OCI-LY3 (cell line): ENCODE measurements around the gene NPIPB8.
"Not testable (repeated sequence)": the region's sequence is repeated elsewhere in the genome, so short reads cannot be mapped to it uniquely, and the experiment has no call there.

Experiments
- H2AFZ ChIP-seq: fragments of 200-600, 300-600 bp; shearing (Covaris generic); 2 replicates; pipeline ENCODE4 v1.6.0; 2014; ENCODE audit warnings: antibody characterized with exemption, low read depth, low read length
- H3K27ac ChIP-seq: fragments of 200-600, 300-600 bp; sonication (generic); 2 replicates; pipeline ENCODE4 v1.5.1; 2014; ENCODE audit warnings: mild to moderate bottlenecking, low read length, moderate library complexity, mixed read lengths
- H3K27me3 ChIP-seq: fragments of 200-600, 300-600 bp; sonication (generic); 2 replicates; pipeline ENCODE4 v1.6.1; 2014; ENCODE audit warnings: low read depth, low read length, mixed read lengths
- H3K36me3 ChIP-seq: fragments of 200-600, 300-600 bp; sonication (generic); replicated peaks from 2 replicates; pipeline ENCODE3; 2014; ENCODE audit warnings: low read depth, low read length, mixed read lengths
- H3K4me1 ChIP-seq: fragments of 300-600, 200-600 bp; sonication (generic); 2 replicates; pipeline ENCODE4 v1.6.1; 2014; ENCODE audit warnings: low read length, mixed read lengths
- H3K4me2 ChIP-seq: fragments of 200-600, 300-600 bp; sonication (generic); 2 replicates; pipeline ENCODE4 v1.6.1; 2014; ENCODE audit warnings: low read length, mixed read lengths
- H3K4me3 ChIP-seq: fragments of 300-600, 200-600 bp; sonication (generic); 2 replicates; pipeline ENCODE4 v1.5.1; 2014; ENCODE audit warnings: antibody characterized with exemption, mild to moderate bottlenecking, low read length, moderate library complexity
- H3K79me2 ChIP-seq: fragments of 300-600, 200-600 bp; shearing (Covaris generic); 2 replicates; pipeline ENCODE4 v1.6.1; 2014; ENCODE audit warnings: mild to moderate bottlenecking, low read length, mixed read lengths
- H3K9ac ChIP-seq: fragments of 300-600, 200-600 bp; shearing (Covaris generic); 2 replicates; pipeline ENCODE4 v1.6.0; 2014; ENCODE audit warnings: mild to moderate bottlenecking, low read length, moderate library complexity
- H3K9me3 ChIP-seq: fragments of 200-600, 300-600 bp; shearing (Covaris generic); 2 replicates; pipeline ENCODE4 v1.6.1; 2014; ENCODE audit warnings: low read length, mixed read lengths; ENCODE audit not compliant: insufficient read depth
- H4K20me1 ChIP-seq: fragments of 200-600, 300-600 bp; sonication (generic); 2 replicates; pipeline ENCODE4 v1.6.1; 2016; ENCODE audit warnings: low read length, mixed read lengths; ENCODE audit not compliant: insufficient read depth
- EZH2phosphoT487 ChIP-seq: fragments of 200-600 bp; shearing (Covaris generic); IDR thresholded peaks from 2 replicates; pipeline ENCODE4 v1.6.1; 2018; ENCODE audit warnings: antibody characterized with exemption, mixed run types, low read depth
- TF ChIP-seq, protein P1 (sequence below): fragments of 200-600, 300-600 bp; sonication (generic); IDR thresholded peaks from 2 replicates; pipeline ENCODE4 v1.5.1; 2014; ENCODE audit warnings: antibody characterized with exemption, low read length, low read depth

NPIPB8 gene

DNA sequence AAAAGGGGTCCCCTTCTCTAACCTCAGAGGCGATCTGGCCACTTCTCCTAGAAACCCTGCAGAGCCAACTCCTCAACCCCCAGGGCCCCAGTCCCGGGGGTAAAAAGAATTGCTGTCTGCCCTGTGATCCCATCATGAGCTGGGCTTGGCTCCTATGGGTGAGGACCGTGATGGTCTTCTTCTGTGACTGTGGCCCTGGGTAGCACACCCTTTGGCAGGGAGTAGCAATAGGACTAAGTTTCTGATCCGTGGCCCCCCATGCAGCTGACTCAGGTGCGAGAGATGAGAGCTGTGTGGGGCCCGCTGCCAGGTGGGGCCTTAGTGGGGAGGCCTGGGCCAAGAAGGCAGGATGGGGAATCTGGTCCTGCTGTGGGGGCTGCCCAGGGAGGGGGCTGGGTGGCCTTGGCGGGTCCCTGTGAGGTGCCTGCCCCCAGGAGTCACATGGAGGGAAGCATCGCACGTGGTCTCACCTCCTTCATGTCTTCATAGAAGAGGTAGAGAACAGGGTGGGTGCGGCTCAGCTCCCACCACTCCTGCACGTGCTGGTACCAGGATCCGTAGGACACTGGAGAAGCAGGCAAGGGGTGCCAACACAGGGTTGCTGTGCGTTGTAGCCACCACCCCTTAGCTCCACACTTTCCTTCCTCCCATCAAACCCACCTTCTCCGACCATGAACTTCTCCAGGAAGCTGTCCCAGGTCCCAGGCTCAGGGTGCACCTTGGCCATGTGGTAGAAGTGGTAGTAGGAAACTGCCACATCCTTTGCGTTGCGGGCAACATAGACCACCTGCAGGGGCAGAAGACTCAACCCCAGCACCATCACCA lies 31.4 kb upstream of the NPIPB8 start:
- no peaks in the 10 kb centered on the region for H3K9me3 ChIP-seq
- H3K79me2 ChIP-seq = no peaks in the 10 kb centered on the region
- no peak overlapping the region for H3K9ac ChIP-seq
- H3K4me1 ChIP-seq = no peaks in the 10 kb centered on the region
- no peaks in the 10 kb centered on the region for H3K36me3 ChIP-seq
- no peak overlapping the region for H3K27ac ChIP-seq
- no peak for TF ChIP-seq EZH2phosphoT487
- TF ChIP-seq, protein P1, sequence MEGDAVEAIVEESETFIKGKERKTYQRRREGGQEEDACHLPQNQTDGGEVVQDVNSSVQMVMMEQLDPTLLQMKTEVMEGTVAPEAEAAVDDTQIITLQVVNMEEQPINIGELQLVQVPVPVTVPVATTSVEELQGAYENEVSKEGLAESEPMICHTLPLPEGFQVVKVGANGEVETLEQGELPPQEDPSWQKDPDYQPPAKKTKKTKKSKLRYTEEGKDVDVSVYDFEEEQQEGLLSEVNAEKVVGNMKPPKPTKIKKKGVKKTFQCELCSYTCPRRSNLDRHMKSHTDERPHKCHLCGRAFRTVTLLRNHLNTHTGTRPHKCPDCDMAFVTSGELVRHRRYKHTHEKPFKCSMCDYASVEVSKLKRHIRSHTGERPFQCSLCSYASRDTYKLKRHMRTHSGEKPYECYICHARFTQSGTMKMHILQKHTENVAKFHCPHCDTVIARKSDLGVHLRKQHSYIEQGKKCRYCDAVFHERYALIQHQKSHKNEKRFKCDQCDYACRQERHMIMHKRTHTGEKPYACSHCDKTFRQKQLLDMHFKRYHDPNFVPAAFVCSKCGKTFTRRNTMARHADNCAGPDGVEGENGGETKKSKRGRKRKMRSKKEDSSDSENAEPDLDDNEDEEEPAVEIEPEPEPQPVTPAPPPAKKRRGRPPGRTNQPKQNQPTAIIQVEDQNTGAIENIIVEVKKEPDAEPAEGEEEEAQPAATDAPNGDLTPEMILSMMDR = no peak
- no peak overlapping the region for H3K4me3 ChIP-seq
- H4K20me1 ChIP-seq = no peaks in the 10 kb centered on the region
- no peaks in the 10 kb centered on the region for H3K27me3 ChIP-seq
- no peak overlapping the region for H2AFZ ChIP-seq
- no peak overlapping the region for H3K4me2 ChIP-seq

DNA sequence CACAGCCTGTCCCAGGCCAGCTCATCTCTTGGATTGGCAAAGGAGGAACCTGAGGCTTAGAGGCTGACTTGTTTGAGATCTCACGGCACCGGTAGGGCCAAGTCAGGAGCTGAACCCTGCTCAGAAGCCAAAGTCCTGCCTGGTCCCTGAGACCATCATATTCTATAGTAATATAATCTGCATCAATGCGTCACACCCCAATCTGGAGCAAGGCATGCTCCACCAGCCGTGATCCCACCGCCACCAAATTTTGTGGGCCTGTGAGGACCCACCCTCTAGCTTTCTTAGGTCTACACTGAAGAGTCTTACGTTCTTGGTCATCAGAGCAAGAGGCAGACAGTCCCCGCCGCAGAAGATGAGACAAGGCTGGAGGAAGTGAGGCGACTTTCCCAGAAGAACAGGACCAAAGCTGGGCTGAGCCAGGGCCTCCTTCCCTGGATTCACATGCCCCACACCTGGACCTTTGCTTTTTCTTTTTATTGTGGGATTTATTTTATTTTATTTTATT lies 30.7 kb upstream of the NPIPB8 start:
- H3K79me2 ChIP-seq = no peaks in the 10 kb centered on the region
- no peak for TF ChIP-seq EZH2phosphoT487
- TF ChIP-seq, protein P1 = no peak
- no peak overlapping the region for H2AFZ ChIP-seq
- no peak overlapping the region for H3K4me3 ChIP-seq
- no peaks in the 10 kb centered on the region for H3K27me3 ChIP-seq
- H3K36me3 ChIP-seq = no peaks in the 10 kb centered on the region
- no peak overlapping the region for H3K9ac ChIP-seq
- no peaks in the 10 kb centered on the region for H4K20me1 ChIP-seq
- no peaks in the 10 kb centered on the region for H3K9me3 ChIP-seq
- no peak overlapping the region for H3K27ac ChIP-seq
- H3K4me2 ChIP-seq = no peak overlapping the region
- H3K4me1 ChIP-seq = no peaks in the 10 kb centered on the region

DNA sequence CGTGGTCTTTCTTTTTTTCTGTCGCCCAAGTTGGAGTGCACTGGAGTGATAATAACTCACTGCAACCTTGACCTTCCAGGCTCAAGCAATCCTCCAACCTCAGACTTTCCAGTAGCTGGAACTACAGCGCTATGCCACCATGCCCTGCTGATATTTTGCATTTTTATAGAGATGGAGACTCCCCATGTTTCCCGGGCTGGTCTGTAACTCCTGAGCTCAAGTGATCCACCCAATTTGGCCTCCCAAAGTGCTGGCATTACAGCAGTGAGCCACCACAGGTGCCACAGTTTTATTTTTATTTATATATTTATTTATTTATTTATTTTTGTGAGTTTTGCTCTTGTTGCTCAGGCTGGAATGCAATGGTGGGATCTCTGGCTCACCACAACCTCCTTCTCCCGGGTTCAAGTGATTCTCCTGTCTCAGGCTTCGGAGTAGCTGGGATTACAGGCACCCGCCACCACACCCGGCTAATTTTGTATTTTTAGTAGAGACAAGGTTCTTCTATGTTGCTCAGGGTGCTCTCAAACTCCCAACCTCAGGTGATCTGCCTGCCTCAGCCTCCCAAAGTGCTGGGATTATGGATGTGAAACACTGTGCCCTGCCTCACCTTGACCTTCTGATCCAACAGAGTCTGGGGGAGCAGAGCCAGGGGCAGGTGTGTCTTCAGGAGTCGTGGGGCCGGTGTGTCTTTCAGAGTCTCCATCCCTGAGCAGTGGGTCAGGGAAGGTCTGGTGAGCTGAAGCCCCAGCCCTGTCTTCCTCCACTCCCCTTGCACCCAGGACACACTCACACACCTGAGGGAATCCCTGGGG lies 30.0 kb upstream of the NPIPB8 start:
- H4K20me1 ChIP-seq, H3K4me1 ChIP-seq, H3K79me2 ChIP-seq, H2AFZ ChIP-seq, H3K27ac ChIP-seq, H3K9ac ChIP-seq, H3K27me3 ChIP-seq, H3K4me3 ChIP-seq, H3K4me2 ChIP-seq, H3K9me3 ChIP-seq, H3K36me3 ChIP-seq: not testable (repeated sequence)

DNA sequence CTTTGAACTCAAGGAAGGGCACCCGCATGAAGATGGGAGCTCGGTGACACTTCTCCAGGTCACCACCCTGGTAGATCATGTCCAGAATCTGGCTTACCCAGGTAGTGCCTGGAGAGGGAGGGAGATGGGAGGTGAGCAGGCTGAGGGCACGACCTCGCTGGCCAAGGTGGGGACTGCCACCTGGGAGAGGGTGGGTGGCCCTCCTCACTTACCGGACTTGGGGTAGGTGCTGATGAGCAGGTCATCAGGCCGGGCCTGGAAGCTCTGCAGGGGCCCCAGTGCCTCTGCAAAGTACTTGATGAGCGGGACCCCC lies 29.4 kb upstream of the NPIPB8 start:
- H3K9ac ChIP-seq, H3K4me2 ChIP-seq, H3K36me3 ChIP-seq, H3K4me1 ChIP-seq, H3K27me3 ChIP-seq, H3K27ac ChIP-seq, H3K9me3 ChIP-seq, H2AFZ ChIP-seq, H3K4me3 ChIP-seq, H4K20me1 ChIP-seq, H3K79me2 ChIP-seq: not testable (repeated sequence)

DNA sequence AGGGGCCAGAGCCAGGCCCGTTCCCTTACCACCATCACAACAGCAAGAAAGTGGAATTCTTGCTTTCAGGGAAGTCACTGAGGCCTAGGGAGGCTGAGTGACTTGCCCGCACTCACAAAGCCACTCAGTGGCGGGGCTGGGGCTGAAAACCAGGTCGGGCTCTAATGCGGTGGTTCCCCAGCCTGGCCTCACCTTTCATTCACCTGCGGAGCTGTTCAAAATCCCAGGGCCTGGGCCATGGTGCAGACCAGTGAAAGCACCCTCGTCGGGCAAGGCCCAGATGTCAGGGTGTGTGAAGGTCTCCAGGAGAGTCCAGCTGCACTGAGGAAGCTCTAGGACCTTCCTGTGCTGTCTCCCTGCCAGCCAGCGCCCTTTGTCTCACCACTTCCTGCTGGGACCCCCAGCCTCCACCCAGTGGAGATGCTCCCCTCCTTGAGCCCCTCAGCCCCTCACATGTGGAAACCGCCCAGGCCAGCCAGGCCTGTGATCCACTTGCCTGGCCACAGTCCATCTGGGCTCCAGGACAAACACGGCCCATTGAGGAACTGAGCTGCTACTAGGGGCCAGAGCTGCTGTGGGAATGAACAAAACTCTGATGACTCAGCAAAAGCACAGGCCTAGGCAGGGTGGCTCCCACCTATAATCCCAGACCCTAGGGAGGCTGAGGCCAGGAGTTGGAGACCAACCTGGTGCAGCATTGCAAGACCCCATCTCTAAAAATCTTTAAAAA lies 28.8 kb upstream of the NPIPB8 start:
- not testable (repeated sequence) for H3K4me2 ChIP-seq, H3K79me2 ChIP-seq, H3K9me3 ChIP-seq, H3K4me1 ChIP-seq, H3K27ac ChIP-seq, H3K36me3 ChIP-seq, H3K9ac ChIP-seq, H4K20me1 ChIP-seq, H3K27me3 ChIP-seq, H3K4me3 ChIP-seq, H2AFZ ChIP-seq
